AG09309 (cell line): ENCODE results near the gene TREM1.

Experiments
- DNase-seq: peaks from one replicate; pipeline ENCODE4 v3.0.0-alpha.2; 2010; ENCODE audit warnings: low read depth
- H3K4me3 ChIP-seq: 2 replicates; pipeline ENCODE4 v1.5.1; 2011; ENCODE audit warnings: mild to moderate bottlenecking, low read depth, low read length, moderate library complexity; ENCODE audit not compliant: control insufficient read depth
- CTCF ChIP-seq: IDR thresholded peaks from 2 replicates; pipeline ENCODE4 v1.5.1; 2011; ENCODE audit warnings: mild to moderate bottlenecking, low read depth, low read length, inconsistent platforms; ENCODE audit not compliant: insufficient read depth, control insufficient read depth; ENCODE audit errors: missing control alignments

Gene TREM1

GRCh38 chr6:41283600-41283999 lies 2.9 kb downstream of the TREM1 start:
- no peak overlapping the region for H3K4me3 ChIP-seq
- TF ChIP-seq CTCF = no peak
- no peak for DNase-seq

GRCh38 chr6:41280381-41281057 lies 6.0 kb downstream of the TREM1 start:
- no peak overlapping the region for H3K4me3 ChIP-seq
- TF ChIP-seq CTCF = no peak
- no peak for DNase-seq

DNA sequence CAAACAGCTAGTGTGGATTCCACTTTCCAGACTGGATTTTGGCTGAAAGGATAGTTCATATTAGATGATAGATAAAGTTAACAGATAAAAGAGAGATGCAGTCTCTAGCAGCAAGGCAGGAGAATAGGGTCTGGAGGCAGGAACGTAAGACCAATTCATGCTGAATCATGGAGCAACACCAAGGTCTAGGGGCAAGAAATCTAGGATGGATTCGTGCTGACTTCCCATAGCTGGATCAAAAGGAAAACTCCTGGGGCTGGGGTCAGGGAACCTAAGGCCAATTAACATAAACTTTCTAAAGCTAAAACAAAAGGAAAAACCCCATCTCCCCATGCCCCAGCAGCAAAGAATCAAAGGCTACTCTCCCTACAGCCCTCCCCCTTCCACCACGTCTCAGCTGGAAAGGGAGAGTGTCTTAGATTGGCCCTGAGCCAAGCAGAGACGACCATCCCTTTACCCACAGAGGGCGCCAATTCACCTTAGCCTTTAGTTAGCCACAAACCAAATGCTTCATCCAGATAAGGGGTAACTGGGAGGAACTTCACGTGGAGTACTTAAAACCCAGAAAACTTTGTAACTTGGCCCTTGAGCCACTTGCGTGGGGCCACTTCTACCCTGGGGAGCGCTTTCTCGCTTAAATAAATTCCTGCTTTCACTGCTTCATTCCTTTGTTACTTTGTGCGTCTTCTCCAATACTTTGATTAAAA lies 7.6 kb downstream of the TREM1 start:
- no peak overlapping the region for H3K4me3 ChIP-seq
- no peak for DNase-seq
- TF ChIP-seq CTCF = peak; percentile 32

DNA sequence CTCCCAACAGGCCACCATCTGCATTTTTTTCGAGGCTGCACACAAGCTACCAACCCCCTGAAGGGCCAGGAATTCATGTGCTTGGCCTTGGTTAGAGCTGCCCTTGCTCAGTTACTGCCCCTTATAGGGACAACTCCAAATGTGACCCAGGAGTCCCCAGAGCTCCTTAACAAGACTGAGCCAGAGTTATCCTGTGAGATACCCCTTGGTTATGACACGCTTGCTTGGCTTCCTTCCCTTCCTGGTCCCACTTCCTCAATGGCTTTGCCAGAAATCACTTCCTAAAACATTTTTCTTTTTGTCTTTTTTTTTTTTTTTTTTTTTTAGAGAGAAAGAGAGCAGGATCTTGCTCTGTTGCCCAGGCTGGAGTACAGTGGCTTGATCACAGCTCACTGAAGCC lies 8.9 kb downstream of the TREM1 start:
- no peak overlapping the region for H3K4me3 ChIP-seq
- no peak for DNase-seq
- no peak for TF ChIP-seq CTCF

DNA sequence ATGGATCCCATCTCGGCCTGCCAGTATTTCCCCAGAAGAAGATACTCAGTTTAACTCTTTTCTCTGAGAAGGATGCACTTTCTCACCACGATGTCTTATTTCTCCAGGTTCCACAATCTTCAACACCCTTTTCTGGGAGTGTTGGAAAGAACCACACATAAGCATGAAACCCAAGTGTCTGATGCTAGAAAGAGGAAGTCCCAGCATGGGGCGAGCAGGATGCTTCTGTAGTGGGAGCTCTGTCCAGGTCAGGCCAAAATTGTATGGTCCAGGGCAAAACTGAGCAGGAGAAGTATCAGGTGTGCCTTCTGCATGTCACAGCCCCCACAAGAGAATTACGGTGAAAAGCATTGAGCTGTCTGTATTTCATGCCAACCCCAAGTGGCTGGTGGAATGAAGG lies 11.0 kb downstream of the TREM1 start:
- TF ChIP-seq CTCF = no peak
- H3K4me3 ChIP-seq = no peak overlapping the region
- no peak for DNase-seq

- no peak overlapping the region for H3K4me3 ChIP-seq
- TF ChIP-seq CTCF = no peak
- DNase-seq = no peak
These were observed 12.2 kb downstream of the TREM1 start for GRCh38 chr6:41274256-41274655.
